ENCODE measurements around the gene LRRC55. TPM values are rescaled to one million over a fixed set of nuclear protein-coding genes. Genes with fewer than 3 reads are reported as not detected.
A peak's percentile ranks its signal among the peaks of the same experiment; 100 is the strongest.
"Not testable (repeated sequence)": the region's sequence is repeated elsewhere in the genome, so short reads cannot be mapped to it uniquely, and the experiment has no call there.

The LRRC55 gene
- polyA plus RNA-seq, 1 donor: 2.5 TPM

- WGBS (ENCODE audit: insufficient coverage, low lambda C conversion rate): 100% methylated on average over 1 of the region's 2 CpGs
- no peak overlapping the region for H3K27ac ChIP-seq (ENCODE audit: low read length)
Observed at GRCh38 chr11:57160665-57161064, 21.1 kb upstream of the LRRC55 start.

GRCh38 chr11:57161351-57161750 is 20.4 kb upstream of the LRRC55 start:
- no peaks in the 10 kb centered on the region for H3K36me3 ChIP-seq (ENCODE audit: control insufficient read depth, insufficient read depth, low read length)
- 67% methylated on average over 3 of the region's 5 CpGs for WGBS (ENCODE audit: insufficient coverage, low lambda C conversion rate)

More at GRCh38 chr11:57160665-57161064, 21.1 kb upstream of the LRRC55 start:
- Histone ChIP-seq H3K4me1 (ENCODE audit: control insufficient read depth, insufficient read depth, low read length) (no peaks in the 10 kb centered on the region), H3K9me3 (ENCODE audit: control insufficient read depth, low read depth, low read length) (no peaks in the 10 kb centered on the region), H3K4me3 (ENCODE audit: low read length) (no peak overlapping the region), H3K36me3 (ENCODE audit: control insufficient read depth, insufficient read depth, low read length) (no peaks in the 10 kb centered on the region), H3K27me3 (ENCODE audit: control insufficient read depth, insufficient read depth, low read length) (peaks cover 7% of the 10 kb centered on the region)
- DNase-seq: no peak

GRCh38 chr11:57162179-57162898 is 19.4 kb upstream of the LRRC55 start:
- Histone ChIP-seq H3K4me1 (ENCODE audit: control insufficient read depth, insufficient read depth, low read length) (no peaks in the 10 kb centered on the region), H3K4me3 (ENCODE audit: low read length) (no peak overlapping the region), H3K9me3 (ENCODE audit: control insufficient read depth, low read depth, low read length) (no peaks in the 10 kb centered on the region), H3K36me3 (ENCODE audit: control insufficient read depth, insufficient read depth, low read length) (no peaks in the 10 kb centered on the region), H3K27me3 (ENCODE audit: control insufficient read depth, insufficient read depth, low read length) (peaks cover 7% of the 10 kb centered on the region), H3K27ac (ENCODE audit: low read length) (no peak overlapping the region)
- DNase-seq: no peak
- WGBS (ENCODE audit: insufficient coverage, low lambda C conversion rate): 73% methylated on average over 2 of the region's 6 CpGs

More at GRCh38 chr11:57161351-57161750, 20.4 kb upstream of the LRRC55 start:
- DNase-seq: no peak
- Histone ChIP-seq H3K27me3 (ENCODE audit: control insufficient read depth, insufficient read depth, low read length) (peaks cover 7% of the 10 kb centered on the region), H3K27ac (ENCODE audit: low read length) (no peak overlapping the region), H3K4me3 (ENCODE audit: low read length) (no peak overlapping the region), H3K9me3 (ENCODE audit: control insufficient read depth, low read depth, low read length) (no peaks in the 10 kb centered on the region), H3K4me1 (ENCODE audit: control insufficient read depth, insufficient read depth, low read length) (no peaks in the 10 kb centered on the region)

GRCh38 chr11:57163160-57163868 is 18.4 kb upstream of the LRRC55 start:
- no CpG with 5 or more reads among the region's 6 CpGs for WGBS (ENCODE audit: insufficient coverage, low lambda C conversion rate)
- no peak for DNase-seq
- Histone ChIP-seq H3K36me3 (ENCODE audit: control insufficient read depth, insufficient read depth, low read length) (no peaks in the 10 kb centered on the region), H3K9me3 (ENCODE audit: control insufficient read depth, low read depth, low read length) (no peaks in the 10 kb centered on the region), H3K4me3 (ENCODE audit: low read length) (no peak overlapping the region), H3K27me3 (ENCODE audit: control insufficient read depth, insufficient read depth, low read length) (peaks cover 7% of the 10 kb centered on the region), H3K4me1 (ENCODE audit: control insufficient read depth, insufficient read depth, low read length) (no peaks in the 10 kb centered on the region), H3K27ac (ENCODE audit: low read length) (no peak overlapping the region)

GRCh38 chr11:57164317-57164716 is 17.4 kb upstream of the LRRC55 start:
- no peaks in the 10 kb centered on the region for H3K4me1 ChIP-seq (ENCODE audit: control insufficient read depth, insufficient read depth, low read length)
- no CpG with 5 or more reads among the region's 1 CpG for WGBS (ENCODE audit: insufficient coverage, low lambda C conversion rate)
- H3K4me3 ChIP-seq (ENCODE audit: low read length): no peak overlapping the region
- H3K27ac ChIP-seq (ENCODE audit: low read length): no peak overlapping the region
- no peaks in the 10 kb centered on the region for H3K9me3 ChIP-seq (ENCODE audit: control insufficient read depth, low read depth, low read length)
- peaks cover 7% of the 10 kb centered on the region for H3K27me3 ChIP-seq (ENCODE audit: control insufficient read depth, insufficient read depth, low read length)
- no peak for DNase-seq
- no peaks in the 10 kb centered on the region for H3K36me3 ChIP-seq (ENCODE audit: control insufficient read depth, insufficient read depth, low read length)

GRCh38 chr11:57167125-57167846 is 14.5 kb upstream of the LRRC55 start:
- no peaks in the 10 kb centered on the region for H3K36me3 ChIP-seq (ENCODE audit: control insufficient read depth, insufficient read depth, low read length)
- no peaks in the 10 kb centered on the region for H3K4me1 ChIP-seq (ENCODE audit: control insufficient read depth, insufficient read depth, low read length)
- peaks cover 5% of the 10 kb centered on the region for H3K27me3 ChIP-seq (ENCODE audit: control insufficient read depth, insufficient read depth, low read length)
- no CpG with 5 or more reads among the region's 2 CpGs for WGBS (ENCODE audit: insufficient coverage, low lambda C conversion rate)
- H3K4me3 ChIP-seq (ENCODE audit: low read length): no peak overlapping the region
- H3K27ac ChIP-seq (ENCODE audit: low read length): no peak overlapping the region
- peaks cover 3% of the 10 kb centered on the region for H3K9me3 ChIP-seq (ENCODE audit: control insufficient read depth, low read depth, low read length)
- DNase-seq: peak; percentile 26 to 35

GRCh38 chr11:57169732-57170313 is 11.9 kb upstream of the LRRC55 start:
- not testable (repeated sequence) for DNase-seq; H3K4me1 ChIP-seq (ENCODE audit: control insufficient read depth, insufficient read depth, low read length); H3K4me3 ChIP-seq (ENCODE audit: low read length); H3K36me3 ChIP-seq (ENCODE audit: control insufficient read depth, insufficient read depth, low read length); H3K27ac ChIP-seq (ENCODE audit: low read length); H3K27me3 ChIP-seq (ENCODE audit: control insufficient read depth, insufficient read depth, low read length); H3K9me3 ChIP-seq (ENCODE audit: control insufficient read depth, low read depth, low read length)
- no CpG with 5 or more reads among the region's 2 CpGs for WGBS (ENCODE audit: insufficient coverage, low lambda C conversion rate)

GRCh38 chr11:57172031-57172430 is 9.7 kb upstream of the LRRC55 start:
- Histone ChIP-seq H3K4me1 (ENCODE audit: control insufficient read depth, insufficient read depth, low read length) (no peaks in the 10 kb centered on the region), H3K9me3 (ENCODE audit: control insufficient read depth, low read depth, low read length) (peaks cover 3% of the 10 kb centered on the region), H3K27ac (ENCODE audit: low read length) (no peak overlapping the region), H3K36me3 (ENCODE audit: control insufficient read depth, insufficient read depth, low read length) (no peaks in the 10 kb centered on the region), H3K27me3 (ENCODE audit: control insufficient read depth, insufficient read depth, low read length) (peaks cover 4% of the 10 kb centered on the region), H3K4me3 (ENCODE audit: low read length) (no peak overlapping the region)
- DNase-seq: no peak
- 71% methylated on average over 1 of the region's 3 CpGs for WGBS (ENCODE audit: insufficient coverage, low lambda C conversion rate)

GRCh38 chr11:57174656-57175055 is 7.1 kb upstream of the LRRC55 start:
- H3K4me3 ChIP-seq (ENCODE audit: low read length): no peak overlapping the region
- no peaks in the 10 kb centered on the region for H3K36me3 ChIP-seq (ENCODE audit: control insufficient read depth, insufficient read depth, low read length)
- no peak for DNase-seq
- H3K27ac ChIP-seq (ENCODE audit: low read length): no peak overlapping the region
- H3K27me3 ChIP-seq (ENCODE audit: control insufficient read depth, insufficient read depth, low read length): peaks cover 15% of the 10 kb centered on the region
- no peaks in the 10 kb centered on the region for H3K4me1 ChIP-seq (ENCODE audit: control insufficient read depth, insufficient read depth, low read length)
- no CpG with 5 or more reads among the region's 5 CpGs for WGBS (ENCODE audit: insufficient coverage, low lambda C conversion rate)
- H3K9me3 ChIP-seq (ENCODE audit: control insufficient read depth, low read depth, low read length): peaks cover under 1% of the 10 kb centered on the region

- DNase-seq: no peak
- Histone ChIP-seq H3K27ac (ENCODE audit: low read length) (no peak overlapping the region), H3K4me1 (ENCODE audit: control insufficient read depth, insufficient read depth, low read length) (no peaks in the 10 kb centered on the region), H3K4me3 (ENCODE audit: low read length) (no peak overlapping the region), H3K27me3 (ENCODE audit: control insufficient read depth, insufficient read depth, low read length) (peaks cover 23% of the 10 kb centered on the region), H3K36me3 (ENCODE audit: control insufficient read depth, insufficient read depth, low read length) (no peaks in the 10 kb centered on the region), H3K9me3 (ENCODE audit: control insufficient read depth, low read depth, low read length) (no peaks in the 10 kb centered on the region)
Observed at GRCh38 chr11:57175478-57175877, 6.3 kb upstream of the LRRC55 start.

All from large intestine (tissue), 3 donors.